Measurements from ENCODE around the gene NPAS3.

The NPAS3 gene

DNA sequence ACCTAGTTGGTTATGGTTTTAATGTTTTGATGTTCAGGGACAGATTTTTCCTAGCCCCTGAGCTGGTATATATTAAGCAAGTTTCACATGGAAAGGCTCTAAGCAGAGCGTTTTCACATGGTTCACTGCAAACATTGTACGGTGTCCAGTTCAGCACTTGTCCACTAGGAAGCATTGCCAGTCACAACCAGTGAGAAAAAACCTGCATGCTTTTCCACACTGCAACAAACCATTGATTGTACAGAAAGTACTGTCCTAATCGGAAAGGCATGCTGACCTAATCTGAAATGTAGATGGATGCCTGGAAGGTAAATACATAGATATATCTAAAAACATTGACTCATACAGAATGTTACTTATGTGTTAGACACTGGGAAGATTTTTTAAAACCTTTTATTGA is 25.0 kb upstream of the NPAS3 start:
- Histone ChIP-seq H3K9me3 (replicated peaks in 1 of 11) (no peaks in the 10 kb centered on the region), H3K36me3 (no peaks in the 10 kb centered on the region), H3K9ac (no peak overlapping the region), H4K20me1 (no peaks in the 10 kb centered on the region), H3K4me1 (peaks cover 0 to 17% (median 0%) of the 10 kb centered on the region in 10 experiments; a peak in 4 of 20 replicates), H3K4me2 (no peak overlapping the region), H3K4me3 (no peak overlapping the region), H3K27me3 (no peaks in the 10 kb centered on the region), H3K27ac (no peak overlapping the region)
- TF ChIP-seq Cebpa-rat (IDR thresholded peaks at IDR 0.05) = no peak

DNA sequence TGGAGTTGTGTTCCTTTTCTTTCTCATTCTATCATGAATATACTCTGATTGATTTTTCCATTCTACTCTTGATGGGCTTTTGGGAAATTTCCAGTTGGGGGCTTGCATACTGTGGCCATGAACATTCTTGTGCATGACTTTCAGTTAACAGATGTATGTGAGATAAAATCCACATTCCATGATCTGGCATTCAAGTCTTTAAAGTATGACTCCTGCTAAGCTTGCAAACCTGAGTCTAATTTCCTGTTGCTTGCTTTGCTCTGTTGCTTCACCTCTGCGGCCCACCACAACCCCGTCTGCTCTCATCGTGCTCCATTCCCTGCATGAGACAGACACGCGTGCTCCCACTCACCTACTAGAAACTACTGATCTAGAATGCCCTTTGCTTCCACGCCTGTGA is 24.3 kb upstream of the NPAS3 start:
- no peak overlapping the region for H3K4me3 ChIP-seq
- H3K27me3 ChIP-seq = no peaks in the 10 kb centered on the region
- H3K27ac ChIP-seq = no peak overlapping the region
- TF ChIP-seq Cebpa-rat (IDR thresholded peaks at IDR 0.05) = no peak
- no peak overlapping the region for H3K4me2 ChIP-seq
- H3K4me1 ChIP-seq = peaks cover 0 to 16% (median 0%) of the 10 kb centered on the region in 10 experiments; a peak in 3 of 20 replicates
- H3K36me3 ChIP-seq = no peaks in the 10 kb centered on the region
- H3K9me3 ChIP-seq (replicated peaks in 1 of 11) = no peaks in the 10 kb centered on the region
- H4K20me1 ChIP-seq = no peaks in the 10 kb centered on the region
- H3K9ac ChIP-seq = no peak overlapping the region

DNA sequence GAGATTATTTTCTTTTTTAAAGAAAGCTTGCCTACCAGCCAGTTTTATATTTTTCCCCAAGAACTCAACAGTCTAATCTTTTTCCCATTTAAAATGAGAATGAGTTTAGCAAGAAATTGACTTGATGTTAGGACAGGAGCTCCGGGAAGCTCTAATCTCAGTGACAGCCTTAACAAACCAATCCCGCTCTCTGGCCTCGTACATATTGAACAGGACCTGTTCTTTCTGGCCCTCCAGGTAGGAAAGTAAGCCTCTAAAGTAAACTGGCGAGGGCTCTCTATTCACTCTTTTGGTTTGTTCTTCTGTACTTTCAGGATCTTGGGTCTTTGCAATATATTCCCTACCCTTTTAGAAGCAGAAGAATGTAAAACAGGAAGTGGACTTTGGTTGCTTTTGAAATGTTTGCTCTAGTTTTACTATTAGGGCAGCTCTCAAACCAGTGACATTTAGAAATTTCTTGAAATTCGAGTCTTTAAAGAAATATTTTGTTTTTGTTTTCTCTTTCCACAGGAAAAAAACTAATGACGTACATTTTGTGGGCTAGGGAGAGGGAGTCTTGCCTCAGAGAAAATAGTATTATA is 17.9 kb upstream of the NPAS3 start:
- TF ChIP-seq Cebpa-rat (IDR thresholded peaks at IDR 0.05) = no peak
- Histone ChIP-seq H4K20me1 (no peaks in the 10 kb centered on the region), H3K4me2 (no peak overlapping the region), H3K36me3 (no peaks in the 10 kb centered on the region), H3K4me1 (no peaks in the 10 kb centered on the region), H3K4me3 (no peak overlapping the region), H3K27ac (no peak overlapping the region), H3K9ac (no peak overlapping the region), H3K27me3 (no peaks in the 10 kb centered on the region), H3K9me3 (replicated peaks in 1 of 11) (no peaks in the 10 kb centered on the region)

DNA sequence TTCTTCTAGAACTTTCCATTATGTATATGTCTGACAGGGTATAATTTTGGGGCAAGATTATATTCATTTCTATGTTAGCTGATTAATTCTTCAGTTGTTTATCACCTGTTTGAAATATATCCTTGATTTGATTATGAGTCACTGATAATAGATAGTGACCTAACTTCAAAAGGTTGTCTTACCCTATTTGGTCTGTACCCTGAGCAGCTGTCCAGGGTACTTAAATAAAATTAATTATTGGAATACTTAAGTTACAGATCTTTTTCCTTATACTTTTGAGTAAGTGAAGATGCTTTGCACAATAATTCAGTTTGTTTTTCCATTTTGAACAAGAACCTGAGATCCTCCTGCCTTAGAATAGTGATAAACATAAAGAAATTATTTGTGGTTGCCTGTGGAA is 13.2 kb upstream of the NPAS3 start:
- Histone ChIP-seq H4K20me1 (no peaks in the 10 kb centered on the region), H3K27me3 (peaks cover 0 to 7% (median 0%) of the 10 kb centered on the region in 11 experiments; a peak in 8 of 22 replicates)
- no peak for TF ChIP-seq Cebpa-rat (IDR thresholded peaks at IDR 0.05)

DNA sequence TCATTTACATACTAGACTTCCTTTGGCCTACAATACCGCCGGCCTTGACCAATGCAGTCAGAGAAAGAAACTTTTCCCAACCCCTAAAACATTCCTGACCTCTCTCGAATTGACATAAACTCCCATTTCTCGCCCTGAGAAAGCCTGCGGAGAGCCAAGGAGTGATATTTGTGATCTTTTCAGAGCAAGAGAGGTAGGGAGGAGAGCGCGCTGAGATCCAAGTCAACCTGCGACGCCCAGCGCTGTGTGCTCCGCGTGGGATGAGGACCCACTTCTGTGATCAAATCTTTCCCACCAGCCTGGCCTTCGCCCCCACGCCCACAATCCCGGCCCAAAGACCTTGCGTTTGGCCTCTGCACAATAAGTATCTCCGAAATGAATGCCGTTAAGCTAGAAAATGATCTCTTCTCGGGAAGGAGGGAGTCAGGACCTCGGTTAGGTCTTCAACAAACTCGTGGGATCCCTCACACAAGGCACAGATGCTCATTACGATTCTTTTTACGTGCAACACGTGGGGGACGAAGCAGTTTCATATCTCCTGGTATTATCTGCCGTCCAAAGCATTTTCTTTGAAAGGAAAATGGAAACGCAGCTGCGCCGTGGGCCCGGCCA is 6.3 kb upstream of the NPAS3 start:
- Histone ChIP-seq H3K27ac (no peak overlapping the region), H3K4me2 (peak overlapping the region; percentile 51 to 89 (median 68)), H3K27me3 (peaks cover 64 to 76% (median 68%) of the 10 kb centered on the region in 11 experiments), H3K9ac (no peak overlapping the region), H4K20me1 (peaks cover 0 to 42% (median 22%) of the 10 kb centered on the region in 11 experiments; a peak in 12 of 22 replicates), H3K4me1 (peaks cover 8 to 17% (median 16%) of the 10 kb centered on the region in 10 experiments; a peak in 17 of 20 replicates), H3K9me3 (replicated peaks in 1 of 11) (peaks cover 0 to 20% (median 12%) of the 10 kb centered on the region in 11 experiments; a peak in 11 of 22 replicates), H3K36me3 (no peaks in the 10 kb centered on the region), H3K4me3 (peak overlapping the region in 4 of 10 experiments; percentile 46 to 58 (median 51); a peak in 6 of 20 replicates)
- TF ChIP-seq Cebpa-rat (IDR thresholded peaks at IDR 0.05) = no peak

More for the DNA sequence above, 13.2 kb upstream of the NPAS3 start:
- Histone ChIP-seq H3K4me2 (no peak overlapping the region), H3K4me3 (no peak overlapping the region), H3K9ac (no peak overlapping the region), H3K9me3 (replicated peaks in 1 of 11) (no peaks in the 10 kb centered on the region), H3K4me1 (no peaks in the 10 kb centered on the region), H3K27ac (no peak overlapping the region), H3K36me3 (no peaks in the 10 kb centered on the region)

DNA sequence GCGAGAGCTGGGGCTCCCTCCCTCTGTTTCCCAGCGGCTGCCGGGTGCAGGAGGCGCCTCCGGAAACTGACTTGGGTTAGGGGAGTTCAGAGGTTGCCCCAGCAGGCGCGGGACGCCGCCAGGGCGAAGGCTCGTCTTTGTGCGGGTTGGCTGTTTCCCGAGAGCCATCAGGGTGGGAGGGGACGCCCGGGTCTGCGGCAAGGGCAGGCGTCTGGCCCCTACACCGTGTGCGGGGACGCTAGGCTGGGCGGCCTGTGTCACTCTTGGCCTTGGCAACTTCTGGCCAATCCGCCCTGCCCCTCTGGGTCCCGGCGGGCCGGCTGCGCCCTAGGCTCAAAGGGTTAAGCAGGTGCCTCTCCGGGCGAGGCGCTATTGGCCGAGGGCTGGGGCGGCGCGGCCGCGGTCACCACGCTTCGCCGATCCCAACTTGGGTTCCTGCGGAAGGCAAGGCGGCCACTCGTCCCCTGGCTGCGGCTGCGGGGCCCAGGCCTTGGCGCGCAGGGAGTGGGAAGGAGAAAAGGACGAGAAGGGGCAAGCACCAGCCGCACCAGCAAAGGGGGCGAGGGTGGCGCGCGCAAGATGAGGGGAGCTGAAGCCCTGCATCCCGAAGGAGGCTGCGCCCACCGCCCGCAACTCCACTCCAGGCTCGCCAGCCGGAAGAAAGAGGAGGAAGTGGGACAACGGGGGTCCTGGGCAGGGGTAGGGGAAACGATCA is 5.6 kb upstream of the NPAS3 start:
- Histone ChIP-seq H3K27me3 (peaks cover 71 to 82% (median 75%) of the 10 kb centered on the region in 11 experiments), H3K4me2 (peak overlapping the region; percentile 51 to 89 (median 68)), H4K20me1 (peaks cover 0 to 48% (median 27%) of the 10 kb centered on the region in 11 experiments; a peak in 12 of 22 replicates), H3K4me1 (peaks cover 13 to 24% (median 20%) of the 10 kb centered on the region in 10 experiments), H3K9me3 (replicated peaks in 1 of 11) (peaks cover 0 to 20% (median 12%) of the 10 kb centered on the region in 11 experiments; a peak in 11 of 22 replicates), H3K9ac (no peak overlapping the region), H3K36me3 (no peaks in the 10 kb centered on the region), H3K4me3 (peak overlapping the region in 9 of 10 experiments; percentile 17 to 58 (median 46); a peak in 15 of 20 replicates), H3K27ac (no peak overlapping the region)
- no peak for TF ChIP-seq Cebpa-rat (IDR thresholded peaks at IDR 0.05)

DNA sequence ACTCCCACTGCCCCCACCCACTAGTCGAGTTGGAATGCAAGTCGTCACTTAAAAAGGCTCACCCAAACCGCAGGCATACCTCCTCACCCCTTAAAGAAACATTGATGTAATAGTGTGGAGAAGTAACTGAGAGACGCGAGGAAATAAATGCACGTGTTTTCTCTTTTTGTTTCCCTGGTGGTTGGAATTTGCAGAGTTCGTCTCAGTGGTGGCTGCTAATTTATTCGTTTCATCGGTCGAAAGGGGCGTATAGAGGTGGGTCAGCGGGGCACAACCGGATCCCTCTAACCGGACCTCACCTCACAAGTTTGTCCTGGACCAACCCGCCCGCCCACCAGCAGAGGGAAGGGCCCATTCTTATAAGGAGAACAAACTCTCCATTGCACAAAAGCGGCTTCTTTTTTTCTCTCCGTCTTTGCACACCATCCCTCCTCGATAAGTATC is 5.0 kb upstream of the NPAS3 start:
- H3K27ac ChIP-seq = no peak overlapping the region
- no peak overlapping the region for H3K9ac ChIP-seq
- peaks cover 75 to 88% (median 80%) of the 10 kb centered on the region in 11 experiments for H3K27me3 ChIP-seq
- no peaks in the 10 kb centered on the region for H3K36me3 ChIP-seq
- H4K20me1 ChIP-seq = peaks cover 0 to 49% (median 28%) of the 10 kb centered on the region in 11 experiments; a peak in 12 of 22 replicates
- TF ChIP-seq Cebpa-rat (IDR thresholded peaks at IDR 0.05) = no peak
- peaks cover 16 to 25% (median 21%) of the 10 kb centered on the region in 10 experiments for H3K4me1 ChIP-seq
- H3K4me3 ChIP-seq = peak overlapping the region in 8 of 10 experiments; percentile 17 to 58 (median 46); a peak in 10 of 20 replicates
- peak overlapping the region; percentile 51 to 89 (median 68) for H3K4me2 ChIP-seq
- H3K9me3 ChIP-seq (replicated peaks in 1 of 11) = peaks cover 0 to 20% (median 12%) of the 10 kb centered on the region in 11 experiments; a peak in 11 of 22 replicates

DNA sequence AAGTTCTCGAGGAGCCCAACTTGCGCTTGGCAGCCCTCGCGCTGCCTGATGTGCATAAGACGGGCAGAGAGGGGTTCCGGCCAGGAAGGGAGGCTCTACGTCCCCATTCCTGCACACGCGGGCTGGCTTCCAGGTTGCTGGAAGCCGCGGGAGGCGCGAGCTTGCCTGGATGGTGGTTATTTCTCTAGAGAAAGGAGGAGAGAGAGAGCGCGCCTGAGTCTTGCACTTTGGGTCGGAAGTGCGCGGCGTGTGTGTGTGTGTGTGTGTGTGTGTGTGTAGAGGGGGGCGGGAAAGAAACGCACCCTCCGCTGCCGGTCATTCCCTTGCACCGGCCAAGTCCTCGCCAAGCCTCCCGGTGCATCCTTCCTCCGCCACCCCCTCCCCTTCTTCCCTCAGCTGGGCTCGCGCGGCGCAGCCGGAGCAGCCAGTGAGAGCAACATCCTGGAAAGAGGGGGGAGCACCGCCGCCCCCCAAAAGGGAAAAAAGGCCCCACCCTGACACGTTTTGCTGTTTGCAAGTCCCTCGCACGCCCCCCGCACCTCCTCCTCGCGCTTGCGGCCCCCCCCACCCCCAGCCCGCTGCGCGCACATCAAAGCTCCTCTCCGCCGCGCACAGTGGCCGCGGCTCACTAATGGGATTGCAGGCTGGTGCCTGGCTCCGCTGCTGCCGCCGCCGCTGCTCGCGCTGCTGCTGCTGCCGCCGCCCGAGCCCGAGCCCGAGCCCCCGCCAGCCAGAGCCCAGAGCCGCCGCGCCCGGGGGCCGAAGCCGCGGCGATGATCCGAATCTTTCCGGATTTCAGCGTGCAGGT is 4.4 kb upstream of the NPAS3 start:
- TF ChIP-seq Cebpa-rat (IDR thresholded peaks at IDR 0.05) = no peak
- Histone ChIP-seq H3K4me2 (peak overlapping the region; percentile 51 to 89 (median 68)), H3K4me1 (peaks cover 16 to 25% (median 21%) of the 10 kb centered on the region in 10 experiments), H3K9me3 (replicated peaks in 1 of 11) (peaks cover 0 to 20% (median 12%) of the 10 kb centered on the region in 11 experiments; a peak in 11 of 22 replicates), H3K27me3 (peaks cover 78 to 94% (median 86%) of the 10 kb centered on the region in 11 experiments), H4K20me1 (peaks cover 0 to 49% (median 28%) of the 10 kb centered on the region in 11 experiments; a peak in 12 of 22 replicates), H3K9ac (no peak overlapping the region), H3K36me3 (no peaks in the 10 kb centered on the region), H3K4me3 (peak overlapping the region; percentile 34 to 62 (median 44); a peak in 14 of 20 replicates), H3K27ac (no peak overlapping the region)

Measured in BLaER1 treated with 17β-estradiol and CSF1 and Interleukin-3, amounts not matched to agents 10 nM and 100 nM (cell line).